ENCODE results near the gene DUSP22. TPM values are rescaled to one million over a fixed set of nuclear protein-coding genes. Genes with fewer than 3 reads are reported as not detected.

The DUSP22 gene
- polyA plus RNA-seq, 1 of the 3 experiments (the other 2 are of a cell fraction) = 6.8 TPM

DNA sequence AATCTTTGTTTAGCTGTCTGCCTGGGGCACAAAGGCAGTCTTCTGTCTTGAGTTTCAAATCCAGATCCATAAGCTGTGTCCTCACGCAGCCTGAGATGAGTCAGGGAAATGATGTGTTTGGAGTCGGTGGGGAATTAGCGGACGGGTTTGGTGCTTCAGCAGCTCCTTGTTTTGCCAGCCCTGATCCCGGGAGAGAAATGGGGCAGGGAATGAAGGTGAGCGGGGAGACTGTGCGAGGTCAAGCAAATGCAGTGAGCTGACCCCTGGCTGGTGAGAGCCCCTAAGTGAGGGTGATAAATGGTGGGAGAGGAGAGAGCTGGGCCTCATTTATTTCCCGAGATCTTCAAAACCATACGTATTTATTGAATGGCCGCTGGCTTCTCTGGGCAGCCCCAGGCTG lies 21.6 kb downstream of the DUSP22 start (continued):
- no peak for TF ChIP-seq CTCF (IDR thresholded peaks at IDR 0.05)
- TF ChIP-seq NRF1 (IDR thresholded peaks at IDR 0.05; ENCODE audit: low read depth, low read length) = no peak
- no peak for TF ChIP-seq YY1 (IDR thresholded peaks at IDR 0.05; ENCODE audit: low read depth)
- no peak for TF ChIP-seq RXRA (IDR thresholded peaks at IDR 0.05; ENCODE audit: borderline replicate concordance, low read depth)
- TF ChIP-seq REST (IDR thresholded peaks at IDR 0.05; ENCODE audit: low read depth, low read length) = no peak
- TF ChIP-seq MXI1 (IDR thresholded peaks at IDR 0.05; ENCODE audit: low read depth, low read length) = no peak
- TF ChIP-seq RCOR1 (IDR thresholded peaks at IDR 0.05; ENCODE audit: low read length) = no peak
- TF ChIP-seq SIN3A (IDR thresholded peaks at IDR 0.05; ENCODE audit: borderline replicate concordance, low read depth, low read length) = no peak
- no peak for TF ChIP-seq ELF1 (IDR thresholded peaks at IDR 0.05)

- no peaks in the 10 kb centered on the region for H4K20me1 ChIP-seq (ENCODE audit: insufficient read depth)
- H3K27ac ChIP-seq (ENCODE audit: low read depth in 2 of 2, low read length in 1 of 2) = no peak overlapping the region
- no peak overlapping the region for H3K4me2 ChIP-seq
- TF ChIP-seq, protein P1, sequence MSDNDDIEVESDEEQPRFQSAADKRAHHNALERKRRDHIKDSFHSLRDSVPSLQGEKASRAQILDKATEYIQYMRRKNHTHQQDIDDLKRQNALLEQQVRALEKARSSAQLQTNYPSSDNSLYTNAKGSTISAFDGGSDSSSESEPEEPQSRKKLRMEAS (IDR thresholded peaks at IDR 0.05; ENCODE audit: low read depth) = no peak
- TF ChIP-seq RCOR1 (IDR thresholded peaks at IDR 0.05; ENCODE audit: low read length) = no peak
- TF ChIP-seq CTCF (IDR thresholded peaks at IDR 0.05) = no peak
- TF ChIP-seq, protein P2, sequence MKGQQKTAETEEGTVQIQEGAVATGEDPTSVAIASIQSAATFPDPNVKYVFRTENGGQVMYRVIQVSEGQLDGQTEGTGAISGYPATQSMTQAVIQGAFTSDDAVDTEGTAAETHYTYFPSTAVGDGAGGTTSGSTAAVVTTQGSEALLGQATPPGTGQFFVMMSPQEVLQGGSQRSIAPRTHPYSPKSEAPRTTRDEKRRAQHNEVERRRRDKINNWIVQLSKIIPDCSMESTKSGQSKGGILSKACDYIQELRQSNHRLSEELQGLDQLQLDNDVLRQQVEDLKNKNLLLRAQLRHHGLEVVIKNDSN (IDR thresholded peaks at IDR 0.05; ENCODE audit: borderline replicate concordance, low read depth) = no peak
- no peak for TF ChIP-seq SIN3A (IDR thresholded peaks at IDR 0.05; ENCODE audit: borderline replicate concordance, low read depth, low read length)
- TF ChIP-seq MXI1 (IDR thresholded peaks at IDR 0.05; ENCODE audit: low read depth, low read length) = no peak
- no peak for TF ChIP-seq TCF12 (IDR thresholded peaks at IDR 0.05)
- no peak for TF ChIP-seq REST (IDR thresholded peaks at IDR 0.05; ENCODE audit: low read depth, low read length)
- no peak for TF ChIP-seq RFX5 (IDR thresholded peaks at IDR 0.05; ENCODE audit: low read length)
- TF ChIP-seq SMC3 (IDR thresholded peaks at IDR 0.05; ENCODE audit: low read depth, low read length) = no peak
- no peaks in the 10 kb centered on the region for H3K79me2 ChIP-seq (ENCODE audit: insufficient read depth)
- POLR2A ChIA-PET = no interaction called here
- no peaks in the 10 kb centered on the region; a peak in 1 of 4 replicates for H3K4me1 ChIP-seq (ENCODE audit: control insufficient read depth in 1 of 2, insufficient read depth in 2 of 2, low read depth in 1 of 2, low read length in 1 of 2)
- no peaks in the 10 kb centered on the region for H3F3A ChIP-seq (replicated peaks; ENCODE audit: insufficient read depth)
- no peak overlapping the region for H2AFZ ChIP-seq (ENCODE audit: low read depth)
- no peak for DNase-seq
- H3K9ac ChIP-seq = no peak overlapping the region
- CTCF ChIA-PET = interaction anchor here (1.0 to 1.2 kb wide), 2 partner anchors 8 to 15 kb away, joined by 3 to 4 read pairs; no protein-coding TSS in a partner anchor
- H3K9me3 ChIP-seq = no peaks in the 10 kb centered on the region
- H3K36me3 ChIP-seq (replicated peaks in 1 of 2; ENCODE audit: control insufficient read depth in 1 of 2, insufficient read depth in 2 of 2, low read length in 1 of 2) = no peaks in the 10 kb centered on the region
- no peaks in the 10 kb centered on the region; the same call in 1 of the 2 replicates for H3K27me3 ChIP-seq (ENCODE audit: insufficient read depth)
- 45% methylated on average over 5 of the region's 5 CpGs for WGBS (ENCODE audit: low lambda C conversion rate)
- no peak overlapping the region for H3K4me3 ChIP-seq (ENCODE audit: low read depth in 2 of 2, low read length in 1 of 2)
- H3K9me2 ChIP-seq = no peaks in the 10 kb centered on the region
These were observed 22.1 kb downstream of the DUSP22 start for GRCh38 chr6:314377-314776.
